ENCODE measurements around the gene TXNDC15. TPM values are rescaled to one million over a fixed set of nuclear protein-coding genes. Genes with fewer than 3 reads are reported as not detected.

The TXNDC15 gene
- total and polyA plus RNA-seq, 2 of the 13 experiments (the other 11 are each of a cell fraction or from before 2014, with no cell fraction given), result 22.2 to 49.9 TPM

GRCh38 chr5:134904610-134905245 lies 30.6 kb downstream of the TXNDC15 start, which contains the start of gene PCBD2 (continued):
- peak; percentile 68; the same call in 1 of the 2 replicates for TF ChIP-seq MED1 (CRISPR knock-in tag; IDR thresholded peaks at IDR 0.05)
- TF ChIP-seq TFE3 (CRISPR knock-in tag; IDR thresholded peaks at IDR 0.05), result 0 out of 2 replicates have a peak, but pooled peaks have one; percentile 30
- TF ChIP-seq ZNF207 (IDR thresholded peaks at IDR 0.05; ENCODE audit: borderline replicate concordance), result no peak
- TF ChIP-seq MYC (CRISPR knock-in tag; IDR thresholded peaks at IDR 0.05; ENCODE audit: borderline replicate concordance), result peak; percentile 87
- TF ChIP-seq AGO2 (optimal IDR thresholded peaks at IDR 0.05; ENCODE audit: low read depth, low read length), result peak; percentile 99
- TF ChIP-seq RNF219 (CRISPR knock-in tag; IDR thresholded peaks at IDR 0.05), result no peak
- 0 out of 2 replicates have a peak, but pooled peaks have one; percentile 60 for TF ChIP-seq ZNF766 (CRISPR knock-in tag; IDR thresholded peaks at IDR 0.05; ENCODE audit: borderline replicate concordance)
- TF ChIP-seq PAF1 (CRISPR knock-in tag; IDR thresholded peaks at IDR 0.05), result no peak
- peak; percentile 83; the same call in 1 of the 2 replicates for TF ChIP-seq SSRP1 (CRISPR knock-in tag; IDR thresholded peaks at IDR 0.05)
- TF ChIP-seq ZNF616 (CRISPR knock-in tag; IDR thresholded peaks at IDR 0.05; ENCODE audit: low read depth), result no peak
- TF ChIP-seq ZBTB1 (CRISPR knock-in tag; IDR thresholded peaks at IDR 0.05; ENCODE audit: borderline replicate concordance), result no peak
- no peak for TF ChIP-seq GABPA (IDR thresholded peaks at IDR 0.05; ENCODE audit: low read depth, low read length)
- TF ChIP-seq GABPA (CRISPR knock-in tag; IDR thresholded peaks at IDR 0.05; ENCODE audit: low read depth), result no peak
- TF ChIP-seq GZF1 (CRISPR knock-in tag; IDR thresholded peaks at IDR 0.05), result no peak
- TF ChIP-seq CENPT (CRISPR knock-in tag; IDR thresholded peaks at IDR 0.05; ENCODE audit: low read depth), result no peak
- TF ChIP-seq MIXL1 (CRISPR knock-in tag; IDR thresholded peaks at IDR 0.05), result peak; percentile 60
- TF ChIP-seq ZNF235 (CRISPR knock-in tag; IDR thresholded peaks at IDR 0.05; ENCODE audit: borderline replicate concordance), result 0 out of 2 replicates have a peak, but pooled peaks have one; percentile 20
- peak; percentile 99 for TF ChIP-seq KDM2A (CRISPR knock-in tag; IDR thresholded peaks at IDR 0.05; ENCODE audit: borderline replicate concordance, low read depth)
- TF ChIP-seq GMEB2 (CRISPR knock-in tag; IDR thresholded peaks at IDR 0.05; ENCODE audit: low read depth), result peak; percentile 17; the same call in 1 of the 2 replicates
- TF ChIP-seq CHD2 (IDR thresholded peaks at IDR 0.05; ENCODE audit: low read depth, low read length), result no peak
- peak; percentile 52; the same call in 1 of the 2 replicates for TF ChIP-seq ZNF350 (CRISPR knock-in tag; IDR thresholded peaks at IDR 0.05; ENCODE audit: borderline replicate concordance, low read depth)
- peak; percentile 90; the same call in 1 of the 2 replicates for TF ChIP-seq BATF2 (CRISPR knock-in tag; IDR thresholded peaks at IDR 0.05)
- no peak for TF ChIP-seq SMAD3 (CRISPR knock-in tag; IDR thresholded peaks at IDR 0.05)
- no peak for TF ChIP-seq CENPBD1 (CRISPR knock-in tag; IDR thresholded peaks at IDR 0.05; ENCODE audit: borderline replicate concordance, low read depth)
- peak; percentile 89 for TF ChIP-seq PHF5A (CRISPR knock-in tag; IDR thresholded peaks at IDR 0.05; ENCODE audit: low read depth, unreplicated experiment)

Measured in HepG2 (cell line).